ENCODE results near the gene CARNS1.

DNA sequence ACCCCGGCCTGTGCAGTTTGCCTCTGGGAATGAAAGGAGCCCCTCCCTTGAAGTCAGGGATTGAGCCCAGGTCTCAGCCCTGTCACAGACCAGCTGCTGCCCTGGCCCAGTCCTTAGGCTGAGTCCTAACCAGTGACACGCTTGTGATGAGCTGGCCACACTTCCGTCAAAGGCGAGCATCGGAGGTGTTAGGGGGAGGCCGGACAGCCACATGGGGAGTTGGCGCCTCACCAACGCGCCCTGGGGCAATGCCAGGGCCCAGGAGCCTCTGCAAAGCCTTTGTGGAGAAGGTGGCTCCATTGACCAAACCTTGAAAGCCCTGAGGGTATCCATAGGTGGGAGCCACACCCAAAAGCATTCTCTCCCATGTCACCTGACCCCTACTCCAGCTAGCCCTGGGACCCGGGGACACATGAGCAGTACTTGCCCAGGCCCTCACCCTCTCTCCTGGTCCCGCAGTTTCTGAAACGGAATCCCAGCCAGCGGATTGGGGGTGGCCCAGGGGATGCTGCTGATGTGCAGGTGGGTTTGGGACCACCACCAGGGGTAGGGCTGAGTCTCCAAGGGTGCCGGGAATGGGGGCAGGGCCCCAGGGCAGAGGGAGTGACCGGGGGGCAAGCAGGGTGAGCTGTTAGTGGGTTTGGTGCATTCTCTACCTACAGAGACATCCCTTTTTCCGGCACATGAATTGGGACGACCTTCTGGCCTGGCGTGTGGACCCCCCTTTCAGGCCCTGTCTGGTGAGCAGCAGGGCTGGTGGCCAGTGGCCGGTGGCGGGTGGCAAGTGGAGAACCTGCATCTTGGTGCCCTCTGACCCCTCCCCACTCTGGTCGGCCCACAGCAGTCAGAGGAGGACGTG, 18.3 kb downstream of the CARNS1 start:
- TF ChIP-seq CTCF (IDR thresholded peaks at IDR 0.05), result no peak
- no peak for TF ChIP-seq POLR2A (IDR thresholded peaks at IDR 0.05)
